ENCODE results near the gene CBY1. TPM values are rescaled to one million over a fixed set of nuclear protein-coding genes. Genes with fewer than 3 reads are reported as not detected.

The CBY1 gene
- total RNA-seq, 3 donors from 2014 or later = 18.1 to 21.1 (median 20.0) TPM

DNA sequence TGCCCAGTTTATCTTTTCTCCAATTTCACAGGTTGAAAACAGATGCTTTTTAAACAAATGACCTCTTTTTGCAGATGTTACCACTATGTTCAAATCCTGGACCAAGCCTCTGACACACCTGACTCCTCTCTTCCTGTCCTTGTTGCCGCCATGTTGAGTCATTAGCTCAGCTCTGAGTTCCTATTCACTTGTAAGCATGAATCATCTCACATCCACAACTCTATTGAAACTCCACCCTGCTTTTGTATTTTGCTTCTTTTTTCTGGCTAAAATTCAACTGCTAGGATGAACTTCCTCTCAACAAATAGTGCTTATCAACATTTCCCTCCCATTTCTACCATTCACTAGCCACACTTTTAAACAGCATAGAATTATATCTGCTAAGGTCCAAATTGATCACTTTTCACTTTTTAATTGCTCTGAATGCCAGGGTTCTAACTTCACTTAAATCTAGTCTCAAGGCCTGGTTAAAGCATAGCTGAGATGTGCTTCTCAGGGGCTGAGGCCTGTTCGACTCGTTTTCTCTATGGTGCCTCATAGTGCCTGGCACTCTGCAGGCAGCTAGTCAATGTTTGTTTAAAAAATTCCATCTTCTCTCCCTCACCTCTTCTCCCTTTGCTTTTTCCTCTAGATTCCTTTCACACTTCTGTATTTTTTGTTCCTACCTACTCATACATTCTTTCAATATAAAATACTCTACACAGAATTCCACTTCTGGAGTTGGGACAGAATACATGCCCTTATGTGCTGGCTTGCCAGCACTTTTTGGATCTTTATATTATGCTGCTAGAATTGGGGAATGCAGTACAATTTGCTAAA, 40.4 kb downstream of the CBY1 start:
- H3K9me3 ChIP-seq = no peaks in the 10 kb centered on the region
- no peaks in the 10 kb centered on the region for H3K27me3 ChIP-seq
- H3K36me3 ChIP-seq = no peaks in the 10 kb centered on the region
- peak overlapping the region; percentile 62 to 91 for H3K27ac ChIP-seq
- peak in 1 of 2 donors; percentile 20 for DNase-seq (ENCODE audit: low spot score in 2 of 2)
- H3K4me1 ChIP-seq = peaks cover 0 to 30% of the 10 kb centered on the region in 2 donors
- intact Hi-C loops (cut with DNase I; ENCODE audit: low total_unique reads) = no loop called here
- TF ChIP-seq POLR2AphosphoS5 (IDR thresholded peaks at IDR 0.05) (no peak), CTCF (IDR thresholded peaks at IDR 0.05) (no peak), POLR2A (IDR thresholded peaks at IDR 0.05) (no peak)
- peak overlapping the region in 1 of 3 donors; percentile 97 for H3K4me3 ChIP-seq

DNA sequence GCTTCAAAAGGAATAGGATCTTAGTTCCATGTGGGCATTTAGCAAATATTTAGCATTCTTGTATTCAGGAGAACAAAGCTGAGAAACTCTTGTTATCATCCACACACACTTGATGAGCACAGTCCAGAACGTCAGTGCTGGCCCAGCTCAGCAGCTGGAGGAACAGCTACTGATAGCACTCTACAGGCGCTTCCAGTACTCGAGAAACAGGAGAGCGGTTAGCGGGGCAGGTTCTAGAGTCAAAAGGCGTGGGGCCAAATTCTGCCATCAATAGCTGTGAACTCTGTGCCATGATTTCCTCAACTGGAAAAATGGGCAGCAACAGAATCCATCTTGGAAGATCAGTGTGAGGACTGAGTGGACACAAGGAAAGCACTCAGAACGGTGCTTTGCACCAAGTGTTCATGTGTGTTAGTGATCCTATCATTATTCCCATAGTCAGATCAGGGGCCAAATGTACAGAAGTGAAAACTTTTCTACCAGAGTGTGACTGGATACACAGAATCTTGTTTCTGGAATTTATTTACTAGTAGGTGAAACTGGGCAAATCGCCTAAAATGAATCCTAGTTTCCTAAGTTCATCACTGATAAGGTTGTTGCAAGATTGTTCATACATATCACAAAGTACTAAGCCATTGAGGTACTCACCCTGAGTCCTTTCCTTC, 41.1 kb downstream of the CBY1 start:
- peaks cover 0 to 30% of the 10 kb centered on the region in 2 donors for H3K4me1 ChIP-seq
- no peaks in the 10 kb centered on the region for H3K27me3 ChIP-seq
- TF ChIP-seq CTCF (IDR thresholded peaks at IDR 0.05) = no peak
- TF ChIP-seq POLR2A (IDR thresholded peaks at IDR 0.05) = no peak
- no peaks in the 10 kb centered on the region for H3K36me3 ChIP-seq
- DNase-seq (ENCODE audit: low spot score in 2 of 2) = no peak
- intact Hi-C loops (cut with DNase I; ENCODE audit: low total_unique reads) = no loop called here
- no peaks in the 10 kb centered on the region for H3K9me3 ChIP-seq
- peak overlapping the region; percentile 62 to 91 for H3K27ac ChIP-seq
- peak overlapping the region in 1 of 3 donors; percentile 97 for H3K4me3 ChIP-seq

- no peak for DNase-seq (ENCODE audit: low spot score in 2 of 2)
- no peaks in the 10 kb centered on the region for H3K36me3 ChIP-seq
- no peaks in the 10 kb centered on the region for H3K27me3 ChIP-seq
- intact Hi-C loops (cut with DNase I; ENCODE audit: low total_unique reads) = no loop called here
- H3K9me3 ChIP-seq = no peaks in the 10 kb centered on the region
- peaks cover 0 to 30% of the 10 kb centered on the region in 2 donors for H3K4me1 ChIP-seq
- TF ChIP-seq POLR2A (IDR thresholded peaks at IDR 0.05) = no peak
- no peak for TF ChIP-seq CTCF (IDR thresholded peaks at IDR 0.05)
- TF ChIP-seq POLR2AphosphoS5 (IDR thresholded peaks at IDR 0.05) = no peak
- peak overlapping the region; percentile 91 to 99 for H3K27ac ChIP-seq
- peak overlapping the region; percentile 74 to 97 (median 89) for H3K4me3 ChIP-seq
Measured at GRCh38 chr22:38698407-38699094, 42.1 kb downstream of the CBY1 start.

DNA sequence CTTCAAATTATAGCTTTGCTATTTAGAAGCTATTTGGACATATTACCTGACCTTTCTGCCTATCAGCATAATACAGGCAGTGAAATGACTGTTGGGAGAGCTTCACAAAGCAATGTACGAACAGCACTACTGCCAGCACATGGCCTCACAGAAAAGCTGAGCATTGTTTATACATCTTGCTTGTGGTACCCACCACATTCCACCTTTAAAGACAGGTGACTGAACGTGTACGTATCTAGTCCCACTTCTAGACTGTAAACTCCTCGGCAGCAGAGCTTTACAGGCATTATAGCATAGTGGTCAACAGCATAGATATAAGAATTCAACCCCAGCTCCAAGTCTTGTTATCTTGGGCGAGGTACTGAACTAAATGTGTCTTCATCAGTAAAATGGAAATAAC, 42.7 kb downstream of the CBY1 start:
- Histone ChIP-seq H3K36me3 (no peaks in the 10 kb centered on the region), H3K27ac (peak overlapping the region; percentile 91 to 99), H3K4me1 (peaks cover 0 to 30% of the 10 kb centered on the region in 2 donors), H3K9me3 (no peaks in the 10 kb centered on the region), H3K4me3 (peak overlapping the region; percentile 74 to 97 (median 89)), H3K27me3 (no peaks in the 10 kb centered on the region)
- no peak for TF ChIP-seq CTCF (IDR thresholded peaks at IDR 0.05)
- TF ChIP-seq POLR2AphosphoS5 (IDR thresholded peaks at IDR 0.05) = no peak
- TF ChIP-seq POLR2A (IDR thresholded peaks at IDR 0.05) = no peak
- DNase-seq (ENCODE audit: low spot score in 2 of 2) = no peak
- intact Hi-C loops (cut with DNase I; ENCODE audit: low total_unique reads) = no loop called here

Measured in breast epithelium (tissue), 4 donors.